HepG2 (cell line): ENCODE data around the gene OR6K6. TPM values are rescaled to one million over a fixed set of nuclear protein-coding genes. Genes with fewer than 3 reads are reported as not detected.

ENCODE experiments used
- ATAC-seq: fragments of 200-7000 bp; cut with Tn5 transposase; 3 replicates; pipeline ENCODE4 v1.9.1; 2020; ENCODE audit warnings: mild to moderate bottlenecking, moderate library complexity
- BruUV-seq: library from RNA; stranded (reverse); fragments of 400-500 nt; replicated peaks from 2 replicates; lab custom pipeline; 2021; lab: Mats Ljungman, UMichigan
- CTCF ChIA-PET: fragments of 300-600 bp; formaldehyde crosslinking; extraction: SDS; loops from one replicate; lab custom pipeline; 2021; ENCODE audit warnings: low total read pairs, inconsistent platforms, low intra/inter-chr PET ratio; lab: Yijun Ruan, JAX
- POLR2A ChIA-PET: fragments of 350-600 bp; sonication (Branson Sonifier 250); formaldehyde crosslinking; loops from one replicate; lab custom pipeline; 2020; ENCODE audit warnings: antibody characterized with exemption, inconsistent platforms; lab: Yijun Ruan, JAX
- DNase-seq: peaks from one replicate; pipeline ENCODE4 v3.0.0-alpha.2; 2015; ENCODE audit warnings: low spot score
- FAIRE-seq: peaks from 3 replicates; lab custom pipeline; 2011; peaks lifted over from hg19 to GRCh38; lab: Jason Lieb, UNC
- H2AFZ ChIP-seq: one replicate; pipeline ENCODE4 v1.6.1; 2011; ENCODE audit warnings: low read length, inconsistent platforms
- H3K27ac ChIP-seq: fragments of 300-600 bp; 3 replicates; pipeline ENCODE4 v1.8.0; 2011; ENCODE audit warnings: mixed run types, mild to moderate bottlenecking, mixed read lengths, low read length, inconsistent platforms; ENCODE audit not compliant: insufficient read depth; ENCODE audit errors: extremely low read length
- H3K27me3 ChIP-seq, 2 experiments: fragments of 200-600 bp in 1 of 2; 2 replicates in 1 of 2; 3 replicates in 1 of 2; pipeline versions ENCODE4 v1.6.0 to v1.8.0; 2011; ENCODE audit warnings: low read length in 2 of 2, mild to moderate bottlenecking in 2 of 2, moderate library complexity in 2 of 2, inconsistent platforms in 1 of 2; ENCODE audit not compliant: insufficient read depth in 2 of 2, control insufficient read depth in 1 of 2
- H3K36me3 ChIP-seq, 2 experiments: fragments of 200-600 bp in 1 of 2; replicated peaks in 1 of 2; 2 replicates in 1 of 2; 3 replicates in 1 of 2; pipeline versions ENCODE4 v1.5.1 to v1.8.0; 2011; ENCODE audit warnings: low read length in 2 of 2, inconsistent platforms in 1 of 2; ENCODE audit not compliant: insufficient read depth in 2 of 2, control insufficient read depth in 1 of 2
- H3K4me1 ChIP-seq: 2 replicates; pipeline ENCODE4 v1.5.1; 2012; ENCODE audit warnings: low read length, inconsistent platforms; ENCODE audit not compliant: insufficient read depth
- H3K4me2 ChIP-seq: 2 replicates; pipeline ENCODE4 v1.6.0; 2011; ENCODE audit warnings: low read depth, low read length, inconsistent platforms
- H3K4me3 ChIP-seq, 3 experiments: fragments of 200-600 bp in 1 of 3; sonication (generic), shearing (Covaris generic) in 1 of 3; replicated peaks in 1 of 3; 2 replicates each; pipeline ENCODE4 v1.5.1; 2011 to 2016; ENCODE audit warnings: low read length in 3 of 3, inconsistent platforms in 2 of 3, low read depth in 2 of 3, mild to moderate bottlenecking in 2 of 3, control low read depth in 1 of 3, mixed read lengths in 1 of 3; ENCODE audit not compliant: insufficient read depth in 1 of 3
- H3K79me2 ChIP-seq: one replicate; pipeline ENCODE4 v1.6.1; 2011; ENCODE audit warnings: low read length, inconsistent platforms; ENCODE audit not compliant: insufficient read depth
- H3K9ac ChIP-seq: 2 replicates; pipeline ENCODE4 v1.6.0; 2011; ENCODE audit warnings: mild to moderate bottlenecking, low read depth, low read length, inconsistent platforms; ENCODE audit not compliant: insufficient read depth
- H3K9me3 ChIP-seq: 2 replicates; pipeline ENCODE4 v1.5.1; 2012; ENCODE audit warnings: mild to moderate bottlenecking, low read length
- H4K20me1 ChIP-seq: 2 replicates; pipeline ENCODE4 v1.6.0; 2011; ENCODE audit warnings: inconsistent platforms, mild to moderate bottlenecking, low read length, moderate library complexity; ENCODE audit not compliant: insufficient read depth
- BCL6 ChIP-seq: IDR thresholded peaks from 2 replicates; pipeline ENCODE4 v1.6.1; 2016; ENCODE audit warnings: missing genetic modification reagents, missing compliant biosample characterization
- HNRNPK ChIP-seq: fragments of 200-400 bp; formaldehyde crosslinking; IDR thresholded peaks from 2 replicates; pipeline ENCODE4 v1.6.1; 2018; ENCODE audit warnings: low read length, low read depth, moderate library complexity, mild to moderate bottlenecking; ENCODE audit not compliant: poor library complexity, severe bottlenecking
- PLSCR1 ChIP-seq: sonication (generic); formaldehyde crosslinking; IDR thresholded peaks from 2 replicates; pipeline ENCODE4 v1.5.0; 2020; ENCODE audit warnings: missing genetic modification reagents, mild to moderate bottlenecking, borderline replicate concordance
- SRSF9 ChIP-seq: fragments of 200-400 bp; formaldehyde crosslinking; IDR thresholded peaks from 2 replicates; pipeline ENCODE4 v1.6.1; 2018; ENCODE audit warnings: borderline replicate concordance, mild to moderate bottlenecking, low read depth, low read length; ENCODE audit not compliant: insufficient read depth, poor library complexity, severe bottlenecking
- ZBED4 ChIP-seq: sonication (generic); formaldehyde crosslinking; IDR thresholded peaks from 2 replicates; pipeline ENCODE4 v1.4.0; 2020; ENCODE audit warnings: missing genetic modification reagents, borderline replicate concordance
- WGBS: methylation state at CpG from one replicate; pipeline ENCODE4 v1.1.6; 2017; ENCODE audit warnings: low lambda C conversion rate; 5-methylcytosine and 5-hydroxymethylcytosine counted together
- in situ Hi-C: cut with HindIII; loops from 2 replicates; pipeline ENCODE4 v1.10.0; 2017; ENCODE audit warnings: low pct_unique_long_range_greater_than_20kb; ENCODE audit not compliant: extremely low pct_ligation_motif_present
- intact Hi-C: fragments of 100-400 bp; cut with micrococcal nuclease; formaldehyde crosslinking; loops from one replicate; pipeline ENCODE4 v1.10.0; 2022; ENCODE audit not compliant: unreplicated experiment
- polyA plus RNA-seq, 8 experiments: library from polyadenylated mRNA; depleted of rRNA in 3 of 8; stranded (reverse) in 7 of 8; unstranded in 1 of 8; fragments of >200 nt; fragmentation: Illumina TruSeq in 4 of 8; extraction: Trizol in 4 of 8; gene quantifications; 2 replicates each; pipeline versions ENCODE4 v1.2.1 to v1.2.3, GENCODE V29; 2011 to 2016; ENCODE audit warnings: low read depth in 4 of 8, missing spikeins in 1 of 8, mixed read lengths in 1 of 8; ENCODE audit not compliant: insufficient read depth in 1 of 8
- total RNA-seq, 5 experiments: library from RNA; depleted of rRNA; stranded (reverse); fragments of >200 nt; fragmentation: Illumina TruSeq; extraction: Trizol; gene quantifications; 2 replicates each; pipeline ENCODE4 v1.2.3, GENCODE V29; 2016; ENCODE audit warnings: low read depth in 1 of 5
- TF ChIP-seq, protein P1 (sequence below): sonication (generic); formaldehyde crosslinking; IDR thresholded peaks from 2 replicates; pipeline ENCODE4 v1.4.0; 2020; ENCODE audit warnings: mild to moderate bottlenecking, missing genetic modification reagents

Gene OR6K6
- total and polyA plus RNA-seq, 2 of the 13 experiments (the other 11 are each of a cell fraction or from before 2014, with no cell fraction given), result not detected

- no peaks in the 10 kb centered on the region for H3K79me2 ChIP-seq
- WGBS, result 0% methylated on average over 2 of the region's 9 CpGs
- no peak for FAIRE-seq
Measured at GRCh38 chr1:158752155-158752712, 2.3 kb upstream of the OR6K6 start.

More at GRCh38 chr1:158752155-158752712, 2.3 kb upstream of the OR6K6 start:
- Histone ChIP-seq H3K9me3 (0 out of 2 replicates have a peak, but pooled peaks cover 5% of the 10 kb centered on the region), H4K20me1 (no peaks in the 10 kb centered on the region), H3K27ac (no peak overlapping the region), H2AFZ (no peak overlapping the region), H3K4me2 (no peak overlapping the region), H3K27me3 (no peaks in the 10 kb centered on the region), H3K9ac (no peak overlapping the region), H3K36me3 (no peaks in the 10 kb centered on the region), H3K4me1 (no peaks in the 10 kb centered on the region), H3K4me3 (no peak overlapping the region)
- in situ Hi-C loops, result no loop called here
- DNase-seq (no peak), ATAC-seq (no peak)
- POLR2A ChIA-PET, result no interaction called here
- TF ChIP-seq BCL6 (CRISPR knock-in tag) (no peak), ZBED4 (CRISPR knock-in tag) (no peak), PLSCR1 (CRISPR knock-in tag) (no peak), SRSF9 (no peak), HNRNPK (no peak)
- TF ChIP-seq, protein P1, sequence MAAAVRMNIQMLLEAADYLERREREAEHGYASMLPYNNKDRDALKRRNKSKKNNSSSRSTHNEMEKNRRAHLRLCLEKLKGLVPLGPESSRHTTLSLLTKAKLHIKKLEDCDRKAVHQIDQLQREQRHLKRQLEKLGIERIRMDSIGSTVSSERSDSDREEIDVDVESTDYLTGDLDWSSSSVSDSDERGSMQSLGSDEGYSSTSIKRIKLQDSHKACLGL, result no peak
- CTCF ChIA-PET, result no interaction called here
- intact Hi-C loops, result no loop called here
- BruUV-seq, result no TSS peak
